NCI-H345 treated with DMSO at 0.1 percent for 48 hours (cell line): ENCODE results near the gene DCAKD.

ENCODE experiments used
- DNase-seq: peaks from one replicate; lab custom pipeline; 2025; ENCODE audit not compliant: unreplicated experiment; lab: John Stamatoyannopoulos, UW

The DCAKD gene

DNA sequence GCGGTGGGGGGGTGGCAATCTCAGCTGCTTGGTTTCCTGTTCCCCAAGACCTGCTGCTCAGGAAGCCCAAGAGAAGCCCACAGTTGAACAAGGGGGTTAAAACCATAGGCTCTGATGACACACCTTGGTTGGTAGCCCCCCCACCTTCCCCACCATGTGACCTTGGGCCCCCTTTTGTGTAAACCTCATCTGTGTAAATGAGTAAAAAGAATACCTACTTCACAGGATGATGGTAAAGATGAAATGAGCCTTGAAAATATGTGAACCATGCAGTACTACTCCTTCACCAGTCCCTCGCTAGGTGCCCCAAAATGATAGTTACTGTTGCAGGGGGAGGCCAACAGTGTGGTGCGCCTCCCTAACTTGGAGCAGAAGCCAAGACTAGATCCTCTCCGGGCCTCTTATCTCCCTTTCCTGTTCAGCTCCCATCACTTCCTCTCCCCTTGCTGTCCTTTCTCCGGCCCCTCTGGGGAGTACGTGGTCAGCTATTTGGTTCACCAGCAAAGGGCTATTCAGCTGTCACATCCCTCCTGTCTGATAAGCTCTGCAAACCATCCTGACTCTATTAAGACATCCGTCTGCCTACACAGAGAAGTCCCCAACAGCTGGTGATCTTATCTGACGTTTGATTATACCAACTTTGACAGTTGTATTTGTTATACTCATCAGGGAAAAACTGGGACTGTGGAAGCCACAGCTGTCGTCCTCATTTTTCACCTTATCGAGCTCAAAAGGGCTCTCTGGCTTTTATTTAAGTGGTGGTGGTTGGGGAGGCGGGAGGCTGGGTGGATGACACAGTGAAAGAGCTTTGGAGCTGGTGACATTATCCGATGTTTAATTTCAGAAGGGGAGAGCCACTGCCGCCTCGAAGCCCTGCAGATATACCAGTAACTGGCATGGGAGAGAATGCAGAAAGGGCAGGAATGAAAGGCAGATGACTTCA lies 19.9 kb downstream of the DCAKD start:
- DNase-seq = no peak

- no peak for DNase-seq
Measured at GRCh38 chr17:45030733-45031132, 20.7 kb downstream of the DCAKD start.

DNA sequence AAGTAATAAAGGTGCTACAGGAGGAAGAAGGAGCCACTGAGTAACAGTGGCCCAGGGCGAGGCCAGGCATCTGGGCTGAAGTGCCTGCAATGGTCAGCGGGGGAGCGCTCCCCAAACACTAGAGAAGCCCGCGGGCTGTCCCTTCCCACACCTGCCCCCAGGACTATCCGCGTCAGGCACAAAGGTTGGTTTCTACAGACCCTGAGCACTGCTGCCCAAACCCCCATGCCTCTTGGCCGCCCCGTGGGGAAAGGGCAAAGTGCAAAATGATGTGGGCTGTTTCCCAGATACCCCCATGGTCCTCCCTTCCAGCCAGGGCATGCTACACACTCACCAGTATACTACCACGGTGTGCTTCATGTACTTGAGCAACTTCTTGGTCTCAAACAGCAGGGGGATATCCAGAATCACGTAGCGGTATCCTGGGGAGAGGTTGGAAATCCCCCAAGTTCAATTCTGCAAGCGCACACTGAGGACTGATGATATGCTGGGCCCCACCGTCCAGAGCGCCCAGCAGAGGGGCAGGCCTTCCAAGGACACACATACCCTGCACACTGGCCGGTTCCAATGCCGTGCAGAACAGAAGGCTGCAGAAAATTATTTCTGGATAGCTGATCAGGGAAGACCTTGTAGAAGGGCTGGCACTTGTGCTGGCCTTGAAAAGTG lies 21.5 kb downstream of the DCAKD start:
- no peak for DNase-seq

DNA sequence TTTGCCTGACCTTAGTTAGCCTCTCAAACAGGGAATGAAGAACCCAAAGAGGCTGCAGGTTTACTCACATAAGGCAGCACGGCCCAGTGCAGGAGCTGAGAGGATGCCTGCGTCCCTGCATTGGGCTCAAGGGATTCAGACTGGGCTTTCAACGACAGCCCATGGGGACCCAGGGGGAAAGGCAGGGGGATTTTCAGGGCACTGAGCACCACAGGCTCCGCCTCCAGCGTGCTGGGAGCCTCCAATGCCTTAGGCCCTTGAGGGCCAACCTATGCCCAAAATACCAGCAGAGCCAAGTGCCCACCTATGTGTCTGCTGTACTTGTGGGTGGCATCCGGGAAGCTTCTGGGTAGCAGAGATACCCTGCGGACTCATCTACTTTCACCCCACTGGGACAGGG lies 22.3 kb downstream of the DCAKD start:
- DNase-seq = no peak

GRCh38 chr17:45022655-45023339 lies 28.6 kb downstream of the DCAKD start:
- DNase-seq = no peak

DNA sequence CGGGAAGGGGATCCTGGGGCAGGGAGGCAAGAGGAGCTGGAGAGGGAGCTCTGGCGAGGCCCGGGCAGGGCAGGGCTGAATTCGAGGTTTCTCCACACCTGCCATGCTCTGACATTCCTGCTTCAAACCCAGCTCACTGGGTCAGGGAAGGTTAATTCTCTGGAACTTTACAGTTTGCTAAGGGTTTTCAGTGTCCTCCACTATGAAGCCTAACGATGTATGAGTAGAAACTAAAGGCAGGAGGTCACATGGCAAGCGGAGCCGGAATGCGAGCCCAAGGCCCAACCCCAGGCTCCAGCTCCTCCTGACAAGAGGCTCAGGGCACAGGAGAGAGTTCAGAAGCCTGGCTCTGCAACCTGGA lies 29.2 kb downstream of the DCAKD start:
- DNase-seq = no peak

GRCh38 chr17:45021607-45022287 lies 29.7 kb downstream of the DCAKD start:
- peak; percentile 38 for DNase-seq

DNA sequence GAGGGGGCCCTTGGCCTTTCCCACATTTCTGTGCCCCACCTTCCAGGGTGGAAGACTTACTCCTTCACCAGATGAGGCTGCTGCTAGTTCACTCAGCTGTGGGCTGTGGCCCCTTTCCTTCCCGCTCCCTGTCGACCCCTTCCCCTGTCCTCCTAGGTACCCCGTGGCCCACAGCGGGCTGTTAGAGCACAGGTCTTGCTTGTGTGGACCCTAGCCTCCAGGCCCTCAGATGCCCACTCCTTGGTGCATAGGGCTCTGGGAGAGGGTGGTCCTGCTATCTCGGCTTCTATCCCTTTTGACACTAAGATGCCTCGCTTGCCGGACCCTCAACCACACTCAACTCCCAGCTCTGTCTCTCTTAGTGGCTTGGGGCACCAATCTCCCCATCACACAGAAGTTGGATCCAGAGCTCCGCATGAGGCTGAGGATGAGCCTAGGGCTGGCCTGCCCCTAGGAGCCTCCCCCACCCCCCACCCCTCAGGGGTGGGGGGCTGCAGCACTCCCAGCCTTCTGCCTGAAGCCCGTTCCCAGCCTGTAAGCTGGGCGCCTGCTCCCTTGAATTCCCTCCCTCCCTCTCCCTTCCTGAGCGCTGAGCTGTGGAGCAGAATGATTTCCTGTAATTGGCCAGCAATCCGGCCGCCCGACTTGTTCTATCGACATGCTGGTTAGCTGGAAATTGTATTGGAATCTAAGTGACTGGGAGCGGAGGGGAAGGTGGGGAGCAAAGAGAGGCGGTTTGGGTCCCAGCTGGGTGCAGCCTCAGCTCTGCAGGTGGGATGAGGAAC lies 30.9 kb downstream of the DCAKD start:
- DNase-seq = no peak

- peak; percentile 25 for DNase-seq
Measured at GRCh38 chr17:45018848-45019711, 32.4 kb downstream of the DCAKD start.

DNA sequence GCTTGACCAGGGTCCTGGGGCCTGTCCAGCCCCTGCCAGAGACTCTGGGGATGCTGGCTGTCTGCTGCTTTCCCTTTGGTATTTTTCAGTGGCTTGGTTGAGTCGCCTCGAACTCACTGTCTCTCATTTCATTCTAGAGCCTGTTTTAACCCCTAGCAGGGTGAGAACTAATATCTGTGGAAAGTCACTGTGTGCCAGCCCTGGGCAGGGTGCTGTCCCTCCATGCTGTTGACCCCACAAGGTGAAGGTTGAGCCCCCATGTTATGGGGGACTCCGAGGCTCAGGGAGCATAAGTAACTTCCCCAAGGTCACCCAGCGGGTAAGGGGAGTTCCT lies 33.0 kb downstream of the DCAKD start:
- DNase-seq = no peak

- DNase-seq = no peak
Measured at GRCh38 chr17:45016823-45017222, 34.6 kb downstream of the DCAKD start.

GRCh38 chr17:45016237-45016636 lies 35.2 kb downstream of the DCAKD start:
- DNase-seq = no peak

DNA sequence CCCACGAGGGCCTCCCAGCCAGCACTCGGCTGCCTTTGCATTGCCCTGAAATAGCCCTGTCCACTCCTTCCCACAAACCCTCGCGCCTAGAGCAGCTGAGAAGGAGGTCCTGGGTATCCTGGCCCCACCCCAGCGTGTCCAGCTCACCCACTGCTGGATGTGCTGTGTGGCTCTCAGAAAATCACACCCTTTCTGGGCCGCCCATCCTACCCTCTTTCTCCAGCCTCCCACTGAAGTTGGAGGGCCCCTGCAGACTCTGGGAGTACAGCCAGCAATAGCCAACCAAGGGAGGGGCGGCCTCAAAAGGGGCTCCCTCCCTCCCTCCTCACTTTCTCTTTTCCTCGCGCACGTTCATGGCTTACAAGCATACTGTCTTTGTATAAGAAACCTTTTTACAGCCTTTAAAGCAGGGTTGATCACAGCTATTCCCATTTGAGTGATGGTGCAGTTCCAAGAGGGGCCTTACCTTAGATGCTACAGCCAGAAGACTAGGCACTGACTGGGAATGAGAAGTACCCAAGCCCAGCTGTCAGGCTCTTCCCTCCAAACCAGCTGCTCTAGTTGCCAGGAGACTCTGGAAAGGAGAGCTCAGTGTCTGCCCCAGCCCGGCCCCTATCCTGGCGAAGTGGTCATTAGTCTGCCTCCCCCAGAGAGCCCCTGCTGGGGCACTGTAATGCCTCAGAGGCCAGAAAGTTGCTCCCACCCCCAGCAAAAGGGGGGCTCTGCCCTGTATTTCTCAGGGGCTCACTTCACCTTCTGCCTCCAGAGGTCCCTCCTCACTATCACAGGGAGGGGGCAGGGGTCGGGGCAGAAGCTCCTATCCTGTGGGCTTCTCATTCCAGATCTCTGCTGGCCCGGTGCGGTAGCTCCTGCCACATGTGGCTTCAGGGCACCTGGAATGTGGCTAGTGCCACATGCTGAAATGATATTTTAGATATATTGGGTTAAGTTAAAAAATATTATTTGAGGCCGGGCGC lies 38.1 kb downstream of the DCAKD start:
- peak; percentile 50 for DNase-seq

GRCh38 chr17:45011767-45012166 lies 39.7 kb downstream of the DCAKD start:
- no peak for DNase-seq

DNA sequence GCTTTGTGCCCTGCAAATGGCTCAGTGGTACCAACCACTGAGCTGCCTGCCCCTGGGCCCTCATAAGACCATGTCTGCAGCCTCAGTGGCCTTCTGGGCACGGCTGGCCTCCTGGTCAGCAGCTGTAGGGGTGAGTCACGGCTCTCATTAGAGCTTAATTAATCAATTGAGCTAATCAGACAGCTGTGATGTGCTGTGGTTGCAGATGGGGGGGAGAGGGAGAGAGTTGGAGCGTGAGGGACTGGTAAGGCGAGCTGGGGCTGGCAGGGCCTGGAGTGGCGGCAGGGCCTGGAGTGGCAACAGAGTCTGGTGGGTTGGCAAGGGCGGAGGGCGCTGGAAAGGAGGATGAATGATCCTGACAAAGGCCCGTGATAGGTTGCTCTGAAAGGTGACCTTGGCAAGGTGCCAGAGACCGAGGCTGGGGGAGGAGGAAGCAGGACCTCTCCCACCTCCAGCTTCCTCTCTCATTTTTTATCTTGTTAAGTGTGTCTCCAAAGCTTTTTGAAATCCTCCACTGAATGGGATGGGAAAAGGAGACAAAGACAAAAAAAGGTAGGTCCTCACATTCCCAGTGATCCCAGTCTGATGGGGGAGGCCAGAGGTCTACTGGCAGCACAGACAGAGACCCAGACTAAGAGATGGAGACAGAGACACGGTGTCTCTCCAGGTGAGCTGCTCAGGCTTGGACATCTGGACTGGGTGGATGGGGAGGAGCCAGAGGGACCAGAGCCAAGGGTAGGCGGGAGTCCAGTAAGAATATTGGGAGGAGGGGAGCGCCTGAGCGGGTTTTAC lies 41.6 kb downstream of the DCAKD start:
- DNase-seq = no peak

DNA sequence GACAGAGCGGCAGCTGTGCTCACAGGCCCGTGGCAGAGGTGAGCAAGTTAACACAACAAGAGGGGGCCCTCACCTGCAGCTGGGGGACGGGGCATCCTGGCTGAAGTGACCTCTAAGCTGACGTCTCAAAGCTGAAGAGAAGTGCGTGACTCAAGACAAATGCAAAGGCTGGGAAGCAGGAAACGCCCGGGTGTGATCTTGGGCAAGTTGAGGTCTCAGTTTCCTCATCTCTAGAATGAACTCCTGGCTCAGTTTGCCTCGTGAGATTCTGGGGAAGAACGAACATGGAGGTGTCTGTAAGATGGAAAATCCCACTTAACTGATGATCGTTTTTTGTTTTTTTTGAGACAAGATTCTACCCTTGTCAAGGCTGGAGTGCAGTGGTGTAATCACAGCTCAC lies 43.2 kb downstream of the DCAKD start:
- no peak for DNase-seq

GRCh38 chr17:45006927-45007461 lies 44.4 kb downstream of the DCAKD start:
- DNase-seq = no peak
